ENCODE measurements around the gene DUSP22.

DNA sequence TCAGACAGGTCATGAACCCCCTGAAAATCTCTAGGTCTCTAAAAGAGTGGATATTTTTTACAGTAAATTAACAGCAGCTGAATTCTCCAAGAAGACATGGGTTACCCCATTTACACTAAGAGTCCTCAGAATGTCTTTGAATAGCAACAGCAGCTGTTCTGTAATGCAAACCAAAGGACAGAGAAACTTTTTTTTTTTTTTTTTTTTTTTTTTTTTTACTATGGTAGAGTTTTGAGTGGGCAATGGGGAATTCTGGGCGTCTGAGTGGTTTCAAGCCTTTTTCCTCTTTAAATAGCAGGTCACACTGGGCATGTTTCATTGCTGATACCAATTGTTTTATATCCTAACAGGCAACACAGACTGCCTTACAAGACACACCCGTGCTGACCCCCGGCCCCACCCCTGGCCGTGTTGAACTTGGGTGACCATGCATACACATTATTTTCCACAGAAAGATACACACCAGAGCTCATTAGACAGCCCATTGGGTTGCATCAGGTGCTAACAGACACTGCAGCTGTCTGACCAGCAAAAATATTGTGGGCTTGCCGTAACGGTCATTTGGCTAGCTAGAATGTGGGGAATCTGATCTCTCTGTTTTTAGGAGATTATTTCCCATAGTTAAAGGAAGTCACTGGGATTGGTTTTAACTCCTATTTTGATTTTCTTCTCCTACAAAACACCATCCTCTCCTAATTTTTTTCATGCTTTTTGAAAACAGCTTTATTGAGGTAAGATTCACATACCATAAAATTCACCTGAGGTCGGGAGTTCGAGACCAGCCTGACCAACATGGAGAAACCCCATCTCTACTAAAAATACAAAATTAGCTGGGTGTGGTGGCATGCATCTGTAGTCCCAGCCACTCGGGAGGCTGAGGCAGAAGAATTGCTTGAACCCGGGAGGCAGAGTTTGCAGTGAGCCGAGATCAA lies 72.6 kb downstream of the DUSP22 start:
- TF ChIP-seq, protein P1, sequence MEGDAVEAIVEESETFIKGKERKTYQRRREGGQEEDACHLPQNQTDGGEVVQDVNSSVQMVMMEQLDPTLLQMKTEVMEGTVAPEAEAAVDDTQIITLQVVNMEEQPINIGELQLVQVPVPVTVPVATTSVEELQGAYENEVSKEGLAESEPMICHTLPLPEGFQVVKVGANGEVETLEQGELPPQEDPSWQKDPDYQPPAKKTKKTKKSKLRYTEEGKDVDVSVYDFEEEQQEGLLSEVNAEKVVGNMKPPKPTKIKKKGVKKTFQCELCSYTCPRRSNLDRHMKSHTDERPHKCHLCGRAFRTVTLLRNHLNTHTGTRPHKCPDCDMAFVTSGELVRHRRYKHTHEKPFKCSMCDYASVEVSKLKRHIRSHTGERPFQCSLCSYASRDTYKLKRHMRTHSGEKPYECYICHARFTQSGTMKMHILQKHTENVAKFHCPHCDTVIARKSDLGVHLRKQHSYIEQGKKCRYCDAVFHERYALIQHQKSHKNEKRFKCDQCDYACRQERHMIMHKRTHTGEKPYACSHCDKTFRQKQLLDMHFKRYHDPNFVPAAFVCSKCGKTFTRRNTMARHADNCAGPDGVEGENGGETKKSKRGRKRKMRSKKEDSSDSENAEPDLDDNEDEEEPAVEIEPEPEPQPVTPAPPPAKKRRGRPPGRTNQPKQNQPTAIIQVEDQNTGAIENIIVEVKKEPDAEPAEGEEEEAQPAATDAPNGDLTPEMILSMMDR (IDR thresholded peaks at IDR 0.05): no peak
- TF ChIP-seq POLR2AphosphoS5 (IDR thresholded peaks at IDR 0.05) (no peak), POLR2A (IDR thresholded peaks at IDR 0.05) (no peak), EP300 (IDR thresholded peaks at IDR 0.05) (no peak)

All from upper lobe of left lung (tissue), 4 donors.